Stomach (tissue), 4 donors: Measurements from ENCODE around the gene SND1.

Source experiments
- CTCF ChIP-seq, 7 experiments: fragments of 450-650 bp in 4 of 7; fragments of 200-600 bp in 3 of 7; sonication (generic) in 3 of 7; IDR thresholded peaks; one replicate each; pipeline ENCODE4 v1.5.1; 2016 to 2019; ENCODE audit warnings: antibody characterized with exemption in 7 of 7, control low read depth in 2 of 7, mild to moderate bottlenecking in 1 of 7
- POLR2A ChIP-seq, 4 donors: fragments of 450-650 bp; IDR thresholded peaks; one replicate each; pipeline ENCODE4 v1.6.1; 2016; ENCODE audit warnings: antibody characterized with exemption in 4 of 4, control low read depth in 2 of 4, mild to moderate bottlenecking in 1 of 4, moderate library complexity in 1 of 4
- POLR2AphosphoS5 ChIP-seq, 3 donors: sonication (generic); formaldehyde crosslinking; IDR thresholded peaks; one replicate each; pipeline ENCODE4 v1.6.1; 2016; ENCODE audit warnings: antibody characterized with exemption in 3 of 3

GRCh38 chr7:128024151-128024550 lies 372.2 kb downstream of the SND1 start:
- TF ChIP-seq POLR2AphosphoS5 (IDR thresholded peaks at IDR 0.05) (no peak), POLR2A (IDR thresholded peaks at IDR 0.05) (no peak), CTCF (IDR thresholded peaks at IDR 0.05) (no peak)
